ENCODE measurements around the gene GBX1.

GRCh38 chr7:151100921-151101320 lies 66.6 kb downstream of the GBX1 start:
- TF ChIP-seq CTCF (IDR thresholded peaks at IDR 0.05; ENCODE audit: low read depth, low read length, poor library complexity, severe bottlenecking) (no peak), EZH2phosphoT487 (IDR thresholded peaks at IDR 0.05; ENCODE audit: borderline replicate concordance, low read length) (no peak)

Measured in DOHH2 (cell line).